Activated CD8-positive, alpha-beta memory T cell treated with anti-CD3 and anti-CD28 coated beads, Interleukin-2, amount 50 U/mL, for 4 hours (primary cell): ENCODE results near the gene VASH1.

Source experiments
- DNase-seq: peaks from one replicate; pipeline ENCODE4 v3.0.0-alpha.2; 2020

VASH1 gene

GRCh38 chr14:76793324-76793723 lies 32.1 kb downstream of the VASH1 start:
- DNase-seq = no peak

GRCh38 chr14:76793956-76794355 lies 32.7 kb downstream of the VASH1 start:
- DNase-seq = no peak

DNA sequence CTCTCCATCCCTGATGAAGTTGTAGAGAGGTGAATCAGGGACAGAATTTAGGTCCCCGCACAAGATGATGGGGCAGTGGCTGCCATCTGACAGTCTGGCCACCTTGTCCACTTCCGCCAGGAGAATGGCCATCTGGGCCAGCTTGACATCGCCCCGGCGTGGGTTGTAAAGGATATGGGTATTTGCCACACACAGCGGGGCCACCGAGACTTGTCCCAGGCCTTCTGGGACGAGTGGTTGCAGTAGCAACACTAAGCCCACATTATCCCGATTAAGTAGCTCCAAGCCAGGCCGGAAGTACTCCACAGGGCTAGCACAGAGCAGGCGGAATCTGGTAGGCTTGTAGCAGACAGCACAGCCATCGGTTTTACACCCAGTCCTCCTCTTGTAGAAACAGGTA lies 45.2 kb downstream of the VASH1 start:
- no peak for DNase-seq

DNA sequence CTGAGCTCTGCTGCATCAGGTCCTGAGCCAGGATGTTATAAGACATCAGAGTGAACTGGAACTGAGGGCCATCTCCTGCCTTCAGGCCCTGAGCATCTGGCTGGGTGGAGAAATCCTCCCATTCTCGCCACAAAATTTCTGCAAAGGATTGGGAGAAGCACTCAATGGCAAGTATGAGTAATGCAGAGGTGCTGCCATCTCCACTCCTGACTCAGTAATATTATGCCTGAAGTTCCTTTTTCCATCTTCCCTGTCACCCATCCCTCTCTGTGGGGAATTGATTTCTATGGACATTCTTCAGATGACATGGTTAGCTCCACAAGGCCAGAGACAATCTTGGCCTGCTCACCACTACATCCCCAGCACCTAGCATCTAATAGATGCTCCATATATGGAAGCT lies 46.7 kb downstream of the VASH1 start:
- DNase-seq = no peak

DNA sequence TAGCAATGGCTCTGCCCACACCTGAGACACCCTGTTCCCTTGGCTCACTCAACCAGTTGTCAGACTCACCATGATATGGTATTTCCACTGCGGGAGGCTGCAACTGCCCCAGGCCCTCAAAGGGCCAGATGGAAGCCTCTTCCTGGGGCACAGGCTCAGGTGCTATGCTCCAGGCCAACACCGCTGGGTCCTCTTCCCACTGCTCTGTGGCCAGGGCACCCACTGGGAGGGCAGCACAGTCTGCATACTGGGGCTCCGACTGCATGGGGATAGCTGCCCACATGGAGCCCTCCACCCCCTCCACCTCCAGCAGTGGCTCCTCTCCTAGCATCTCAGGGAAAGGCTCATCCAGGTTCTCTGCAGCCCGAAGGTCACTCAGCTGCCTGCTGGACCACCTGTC lies 47.7 kb downstream of the VASH1 start:
- DNase-seq = no peak

DNA sequence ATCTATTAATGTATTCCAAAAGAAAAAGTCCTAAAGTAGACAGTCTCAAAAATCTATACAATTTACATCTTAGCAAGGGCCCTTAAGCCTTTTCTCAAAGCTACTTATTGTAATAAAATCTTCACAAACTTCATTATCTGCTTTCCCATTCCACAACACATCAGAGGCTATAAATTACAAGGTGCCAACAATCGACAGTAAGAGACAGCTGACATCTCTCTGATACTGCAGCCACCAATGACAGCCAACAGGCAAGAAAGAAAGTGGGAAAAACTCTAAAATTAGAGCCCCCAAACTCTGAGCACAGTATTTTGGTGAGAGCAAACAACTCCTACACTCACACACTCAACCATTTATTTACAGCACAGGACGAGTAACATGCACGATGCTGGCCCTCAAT lies 49.3 kb downstream of the VASH1 start:
- DNase-seq = no peak

DNA sequence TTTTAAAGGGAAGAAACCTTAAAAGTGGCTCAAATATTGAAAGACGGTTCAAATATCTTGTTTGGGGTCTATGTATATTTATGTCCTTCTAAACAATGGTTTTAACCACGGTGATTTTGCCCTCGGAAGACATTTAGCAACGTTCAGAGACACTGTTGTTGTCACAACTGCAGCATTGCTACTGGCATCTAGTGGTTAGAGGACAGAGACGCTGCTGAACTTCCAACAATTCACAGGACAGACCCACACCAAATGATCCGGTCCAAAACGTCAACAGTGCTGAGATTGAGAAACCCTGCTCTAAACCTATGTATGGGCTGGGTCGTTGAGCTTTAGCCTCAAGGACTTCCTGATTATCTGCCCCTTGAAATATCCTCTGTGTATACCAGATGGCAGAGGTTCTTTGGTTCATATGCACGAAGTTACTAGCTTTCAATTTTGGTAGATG lies 49.7 kb downstream of the VASH1 start:
- no peak for DNase-seq

DNA sequence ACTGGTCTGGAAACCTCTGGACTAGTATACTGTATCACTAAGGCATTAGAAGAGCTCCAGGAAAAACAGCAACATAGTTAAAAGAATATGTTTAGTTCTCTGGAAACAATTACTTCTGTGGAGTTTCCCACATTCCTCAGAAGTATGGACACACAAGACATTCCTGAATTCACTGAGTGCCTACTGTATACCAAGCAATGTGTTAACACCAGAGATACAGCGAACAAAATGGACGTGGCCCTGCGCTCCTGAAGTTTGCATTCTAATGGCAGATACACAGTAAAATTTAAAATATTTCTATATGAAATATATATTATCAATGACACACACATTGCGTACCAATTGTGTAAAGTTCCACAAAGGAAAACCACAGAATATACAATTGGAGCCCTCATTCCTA lies 50.3 kb downstream of the VASH1 start:
- DNase-seq = no peak

- DNase-seq = no peak
Measured at GRCh38 chr14:76812093-76812421, 50.8 kb downstream of the VASH1 start.

- peak; percentile 98 for DNase-seq
Measured at GRCh38 chr14:76812422-76813383, 51.4 kb downstream of the VASH1 start, which contains the start of gene ANGEL1. Gene ANGEL1, minus strand, starts transcription at chr14:76812882. Its CDS starts 55 bp downstream, at chr14:76812827.

DNA sequence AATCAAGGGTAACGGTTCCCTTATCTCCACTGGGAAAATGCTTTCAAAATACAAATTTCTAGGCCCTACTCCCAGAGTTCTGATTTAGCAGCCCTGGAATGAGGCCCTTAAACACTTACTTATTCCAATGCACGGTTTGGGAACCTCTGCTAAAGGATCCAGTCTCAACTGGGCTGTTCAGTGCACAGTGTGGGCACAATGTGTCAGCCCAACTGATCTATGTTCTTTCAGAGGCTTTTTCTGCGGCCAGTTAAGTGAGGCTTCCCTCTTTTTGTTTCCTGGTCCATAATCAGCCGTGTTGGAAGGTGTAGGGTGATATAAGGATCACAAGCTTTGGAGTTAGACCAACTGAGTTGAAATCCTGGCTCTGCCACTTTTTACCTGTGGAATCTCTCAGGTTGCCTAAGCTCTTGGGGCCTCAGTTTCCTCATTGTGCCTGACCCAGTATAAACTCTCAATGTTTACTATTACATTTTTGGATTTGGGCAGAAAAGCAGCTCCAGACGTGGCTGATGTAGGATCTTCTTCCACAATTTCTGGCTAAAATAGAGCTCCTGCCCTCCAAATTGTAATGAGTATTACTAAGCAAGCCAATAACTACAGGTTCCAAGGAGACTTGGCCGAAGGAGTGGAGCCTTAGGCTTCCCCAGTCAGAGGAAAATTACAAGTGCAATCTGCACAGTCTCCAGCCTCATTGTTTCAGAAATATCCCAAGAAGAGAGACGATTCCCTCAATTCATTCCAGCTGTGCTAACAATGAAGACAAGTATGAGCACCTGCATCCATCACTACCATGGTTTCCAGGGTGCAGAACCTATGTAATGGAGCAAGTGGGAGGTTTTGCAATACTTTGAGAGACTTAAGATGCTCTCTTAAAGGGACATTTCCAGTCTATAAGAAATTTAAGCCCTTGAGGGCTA lies 53.7 kb downstream of the VASH1 start:
- no peak for DNase-seq

DNA sequence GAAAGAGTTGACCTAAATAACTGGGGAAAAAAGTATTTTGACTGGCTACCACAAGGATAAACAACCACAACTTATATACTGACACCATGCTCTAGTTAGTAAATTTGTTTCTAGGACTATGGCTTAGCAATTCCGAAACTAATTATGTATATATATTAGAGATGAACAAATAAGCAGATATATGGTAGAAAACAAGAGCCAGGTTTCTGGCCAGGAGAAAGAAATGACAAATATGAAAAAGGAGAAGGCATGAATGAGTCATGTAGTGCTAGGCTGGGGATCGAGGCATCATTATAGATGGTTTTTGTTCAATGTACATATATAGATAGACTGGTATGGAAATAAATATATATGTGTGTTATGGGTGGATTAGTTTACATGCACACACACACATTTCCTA lies 59.4 kb downstream of the VASH1 start:
- no peak for DNase-seq

DNA sequence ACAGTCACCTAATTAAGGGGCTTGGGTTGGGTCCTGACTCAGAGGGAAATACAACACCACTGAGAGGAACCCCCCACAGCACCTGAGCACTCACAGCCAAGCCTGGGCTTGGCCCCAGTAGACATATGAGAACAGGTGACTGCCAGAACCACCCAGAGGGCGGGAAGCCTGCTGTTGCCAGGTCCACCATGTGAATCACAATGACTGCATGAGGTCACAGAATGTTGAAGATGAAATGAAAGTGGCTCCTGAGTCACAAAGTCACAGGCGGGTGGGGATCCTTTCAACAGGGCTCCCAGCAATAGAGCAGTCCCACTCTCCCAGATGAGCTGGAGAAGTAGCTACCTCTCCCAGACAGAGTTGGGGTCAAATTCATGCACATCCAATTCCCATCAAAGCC lies 64.9 kb downstream of the VASH1 start, which contains the start of gene LRRC74A:
Gene LRRC74A, plus strand, starts transcription at position 287 of the 400 bp plus-strand sequence. CDS start 290 bp downstream, outside the sequence.
- no peak for DNase-seq

- DNase-seq = no peak
Measured at GRCh38 chr14:76827696-76828296, 66.5 kb downstream of the VASH1 start.

DNA sequence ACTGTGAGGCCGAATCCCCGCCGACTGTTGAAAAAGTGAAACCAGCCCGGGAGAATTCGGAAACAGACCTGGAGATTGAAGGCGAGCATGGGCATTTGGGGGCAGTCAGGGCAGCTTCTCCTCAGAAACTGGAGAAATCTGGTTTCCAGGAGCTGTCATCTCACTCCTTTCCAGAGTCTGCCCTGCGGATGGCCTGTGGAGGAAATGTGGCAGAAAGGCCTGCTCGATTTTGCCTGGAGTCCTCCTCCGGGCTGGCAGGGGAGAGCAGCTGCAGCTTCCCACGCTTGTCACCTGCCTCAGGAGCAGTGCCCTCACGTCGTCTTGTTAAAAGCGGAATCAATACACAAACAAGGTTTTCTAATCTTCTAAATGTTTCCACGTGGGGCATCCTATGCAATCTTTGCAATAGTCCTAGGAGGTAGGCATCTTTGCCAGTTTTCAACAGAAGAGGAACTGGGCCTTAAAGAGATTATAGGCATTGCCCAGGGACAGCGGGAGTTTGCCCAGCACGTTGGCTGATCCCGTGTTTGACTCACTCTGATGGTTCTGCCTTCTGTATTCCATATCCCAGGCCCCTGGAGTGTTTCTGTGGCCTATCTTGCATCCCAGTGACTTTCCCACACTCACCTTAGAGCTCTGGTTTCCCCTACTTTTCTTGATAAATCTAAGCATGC lies 67.2 kb downstream of the VASH1 start:
- no peak for DNase-seq

DNA sequence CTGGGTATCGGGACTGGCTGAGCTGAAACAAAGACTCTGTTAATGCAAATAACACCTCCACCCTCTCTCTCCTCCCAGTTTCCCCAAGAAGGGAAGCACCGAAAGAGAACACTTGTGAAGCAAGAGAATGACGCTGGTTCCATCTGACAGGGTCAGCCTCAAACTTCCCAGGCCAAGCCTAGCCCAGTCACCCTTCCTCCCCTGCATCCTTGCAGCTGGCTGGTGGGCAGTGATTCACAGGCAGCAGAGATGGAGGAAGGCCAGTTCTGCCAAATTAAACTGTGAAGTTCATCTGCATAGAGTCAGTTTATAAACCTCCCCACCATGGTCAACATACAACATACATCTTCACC lies 67.7 kb downstream of the VASH1 start:
- no peak for DNase-seq

DNA sequence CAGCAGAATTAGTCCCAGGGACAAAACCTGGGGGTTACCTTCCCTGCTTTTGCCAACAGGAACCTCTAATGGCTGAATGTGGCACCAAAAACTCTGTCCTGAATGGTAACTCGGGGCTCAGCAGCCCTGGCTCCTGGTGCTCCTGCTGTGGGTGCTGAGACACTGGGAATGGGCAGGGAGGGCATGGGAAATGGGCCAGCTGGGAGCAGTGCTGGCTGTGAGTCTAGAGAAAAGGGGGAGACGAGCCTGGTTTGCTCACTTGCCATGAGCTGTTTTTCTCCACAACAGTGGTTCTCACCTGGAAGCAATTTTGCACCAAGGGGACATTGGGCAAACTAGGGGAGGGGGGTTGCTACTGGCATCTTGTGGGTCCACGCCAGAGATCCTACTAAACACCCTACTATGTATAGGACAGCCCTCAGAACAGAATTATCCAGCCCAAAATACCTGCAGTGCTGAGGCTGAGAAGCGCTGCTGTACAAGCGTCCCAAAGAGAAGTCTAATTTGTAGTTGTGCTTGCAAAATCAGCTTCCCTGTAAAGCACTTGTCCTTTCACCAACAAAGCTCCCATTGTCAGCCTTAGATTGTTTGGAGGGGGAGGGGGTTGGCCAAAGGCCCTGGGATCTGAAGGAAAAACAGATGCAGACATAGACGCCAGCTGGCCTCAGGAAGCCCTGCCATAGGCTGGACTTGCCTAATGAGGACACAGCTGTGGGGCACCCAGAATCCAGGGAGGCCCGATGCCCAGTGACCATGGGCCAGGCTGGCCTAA lies 68.6 kb downstream of the VASH1 start:
- DNase-seq = no peak

DNA sequence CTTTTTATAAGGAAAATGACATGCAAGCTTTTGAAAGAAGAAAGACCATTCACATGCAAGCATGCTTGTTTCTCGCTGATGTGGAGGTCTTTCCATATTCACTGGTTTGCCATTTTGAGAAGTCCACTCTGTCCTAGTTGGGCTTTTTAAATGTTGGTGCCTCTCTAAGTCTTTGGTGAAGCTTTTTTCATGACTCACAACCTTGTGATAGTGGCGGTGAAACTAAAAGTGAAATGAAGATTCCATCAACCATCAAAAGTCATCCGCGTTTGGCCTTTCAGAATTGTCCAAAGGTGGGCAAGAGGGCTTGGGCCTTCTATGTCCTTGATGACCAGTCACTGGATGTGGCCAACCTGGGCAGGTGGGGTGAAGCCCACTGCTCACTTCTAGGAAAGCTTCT lies 69.3 kb downstream of the VASH1 start:
- no peak for DNase-seq

GRCh38 chr14:76832503-76832988 lies 71.3 kb downstream of the VASH1 start:
- DNase-seq = no peak
